ENCODE measurements around the gene SSUH2.

DNA sequence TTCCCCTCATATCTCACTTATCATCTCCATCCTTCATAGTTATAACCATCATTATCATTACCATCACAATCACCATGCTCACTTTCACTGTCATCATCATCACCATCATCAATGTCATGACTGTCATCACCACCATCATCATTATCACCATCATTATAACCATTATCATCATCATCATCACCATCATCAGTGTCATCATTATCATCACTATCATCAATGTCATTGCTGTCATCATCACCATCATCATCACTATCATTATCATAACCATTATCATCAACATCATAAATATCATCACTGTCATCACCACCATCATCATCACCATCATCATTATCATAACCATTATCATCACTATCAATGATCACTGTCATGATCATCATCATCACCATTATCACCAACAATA lies 44.1 kb downstream of the SSUH2 start:
- TF ChIP-seq, protein P1, sequence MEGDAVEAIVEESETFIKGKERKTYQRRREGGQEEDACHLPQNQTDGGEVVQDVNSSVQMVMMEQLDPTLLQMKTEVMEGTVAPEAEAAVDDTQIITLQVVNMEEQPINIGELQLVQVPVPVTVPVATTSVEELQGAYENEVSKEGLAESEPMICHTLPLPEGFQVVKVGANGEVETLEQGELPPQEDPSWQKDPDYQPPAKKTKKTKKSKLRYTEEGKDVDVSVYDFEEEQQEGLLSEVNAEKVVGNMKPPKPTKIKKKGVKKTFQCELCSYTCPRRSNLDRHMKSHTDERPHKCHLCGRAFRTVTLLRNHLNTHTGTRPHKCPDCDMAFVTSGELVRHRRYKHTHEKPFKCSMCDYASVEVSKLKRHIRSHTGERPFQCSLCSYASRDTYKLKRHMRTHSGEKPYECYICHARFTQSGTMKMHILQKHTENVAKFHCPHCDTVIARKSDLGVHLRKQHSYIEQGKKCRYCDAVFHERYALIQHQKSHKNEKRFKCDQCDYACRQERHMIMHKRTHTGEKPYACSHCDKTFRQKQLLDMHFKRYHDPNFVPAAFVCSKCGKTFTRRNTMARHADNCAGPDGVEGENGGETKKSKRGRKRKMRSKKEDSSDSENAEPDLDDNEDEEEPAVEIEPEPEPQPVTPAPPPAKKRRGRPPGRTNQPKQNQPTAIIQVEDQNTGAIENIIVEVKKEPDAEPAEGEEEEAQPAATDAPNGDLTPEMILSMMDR (IDR thresholded peaks at IDR 0.05; ENCODE audit: poor library complexity) = no peak
- TF ChIP-seq EZH2 (IDR thresholded peaks at IDR 0.05; ENCODE audit: borderline replicate concordance) = no peak
